Hippocampal formation (tissue), 2 donors: Measurements from ENCODE around the gene CARD19.

Experiments
- DNase-seq, 2 donors: peaks; one replicate each; lab custom pipeline; 2025; lab: John Stamatoyannopoulos, UW

Gene CARD19

DNA sequence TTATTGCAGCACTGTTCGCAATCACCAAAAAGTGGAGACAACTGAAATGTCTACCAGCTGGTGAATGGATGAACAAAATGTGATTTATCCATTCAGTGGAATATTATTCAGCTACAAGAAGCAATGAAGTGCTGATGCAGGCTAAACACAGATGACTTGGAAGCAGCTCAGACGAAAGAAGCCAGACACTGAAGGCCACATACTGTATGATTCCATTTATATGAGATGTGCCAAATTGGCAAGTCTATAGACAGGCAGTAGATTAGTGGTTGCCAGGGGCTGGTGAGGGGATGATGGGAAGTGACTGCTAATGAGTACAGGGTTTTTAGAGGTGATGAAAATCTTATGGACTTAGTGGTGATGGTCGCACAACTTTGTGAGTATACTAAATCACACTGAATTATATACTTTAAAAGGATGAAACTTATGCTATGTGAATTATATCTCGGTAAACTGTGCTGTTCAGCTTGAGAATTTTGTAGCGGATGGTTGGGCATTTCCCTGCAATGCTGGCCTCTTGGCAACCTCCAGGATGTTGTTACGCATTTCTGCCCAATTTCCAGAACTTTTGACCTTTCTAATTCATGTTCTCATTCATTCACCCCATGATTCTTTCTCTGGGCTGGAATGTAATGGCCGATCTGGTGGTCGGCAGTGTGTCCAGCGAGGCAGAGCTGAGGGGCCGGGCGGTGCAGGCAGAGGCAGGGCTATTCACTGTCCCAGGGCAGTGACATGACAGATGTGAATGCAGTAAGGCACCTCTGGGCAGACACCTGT, 66.0 kb downstream of the CARD19 start:
- no peak for DNase-seq
